Loucy (cell line): Measurements from ENCODE around the gene HNRNPU.
A peak's percentile ranks its signal among the peaks of the same experiment; 100 is the strongest.

Experiments
- H2AFZ ChIP-seq: fragments of 200-600 bp; sonication (generic); 2 replicates; pipeline ENCODE4 v1.6.0; 2016; ENCODE audit warnings: antibody characterized with exemption, mild to moderate bottlenecking, low read length, moderate library complexity
- H3F3A ChIP-seq: fragments of 200-600 bp; 2 replicates; pipeline ENCODE4 v1.6.0; 2016; ENCODE audit warnings: antibody characterized with exemption, low read depth, mild to moderate bottlenecking
- H3K27me3 ChIP-seq: fragments of 200-600 bp; sonication (generic); 2 replicates; pipeline ENCODE4 v1.6.1; 2014; ENCODE audit warnings: low read length, mild to moderate bottlenecking; ENCODE audit not compliant: insufficient read depth, poor library complexity, severe bottlenecking
- H3K36me3 ChIP-seq: fragments of 200-600 bp; sonication (generic); 2 replicates; pipeline ENCODE4 v1.6.1; 2016; ENCODE audit warnings: low read length; ENCODE audit not compliant: insufficient read depth
- H3K4me1 ChIP-seq: fragments of 200-600 bp; sonication (generic); 2 replicates; pipeline ENCODE4 v1.5.1; 2014; ENCODE audit warnings: low read length, mild to moderate bottlenecking; ENCODE audit not compliant: insufficient read depth, poor library complexity, severe bottlenecking
- H3K4me2 ChIP-seq: fragments of 200-600 bp; sonication (generic); 2 replicates; pipeline ENCODE4 v1.6.0; 2014; ENCODE audit warnings: antibody characterized with exemption, low read length, low read depth, mild to moderate bottlenecking; ENCODE audit not compliant: poor library complexity, severe bottlenecking
- H3K4me3 ChIP-seq: fragments of 200-600 bp; sonication (generic); 2 replicates; pipeline ENCODE4 v1.5.1; 2014; ENCODE audit warnings: low read length, mild to moderate bottlenecking, mixed read lengths; ENCODE audit not compliant: poor library complexity, severe bottlenecking
- H3K79me2 ChIP-seq: fragments of 200-600 bp; sonication (generic); 2 replicates; pipeline ENCODE4 v1.6.1; 2014; ENCODE audit warnings: low read length; ENCODE audit not compliant: insufficient read depth
- H3K9ac ChIP-seq: fragments of 200-600 bp; sonication (generic); 2 replicates; pipeline ENCODE4 v1.6.0; 2014; ENCODE audit warnings: mild to moderate bottlenecking, low read depth, low read length, moderate library complexity; ENCODE audit not compliant: poor library complexity, severe bottlenecking
- H3K9me2 ChIP-seq: fragments of 200-600 bp; sonication (generic); replicated peaks from 2 replicates; pipeline ENCODE4 v1.6.1; 2016; ENCODE audit warnings: low read depth, low read length, mixed read lengths
- H3K9me3 ChIP-seq: fragments of 200-600 bp; sonication (generic); 2 replicates; pipeline ENCODE4 v1.6.1; 2014; ENCODE audit warnings: mild to moderate bottlenecking, antibody characterized with exemption, low read length, low read depth; ENCODE audit not compliant: insufficient read depth
- H4K20me1 ChIP-seq: fragments of 200-600 bp; sonication (generic); 2 replicates; pipeline ENCODE4 v1.6.0; 2014; ENCODE audit warnings: antibody characterized with exemption, low read length, mild to moderate bottlenecking; ENCODE audit not compliant: insufficient read depth, poor library complexity, severe bottlenecking
- CTCF ChIP-seq: fragments of 200-600 bp; sonication (generic); conservative IDR thresholded peaks from 2 replicates; pipeline ENCODE4 v1.5.1; 2014; ENCODE audit warnings: mild to moderate bottlenecking, antibody characterized with exemption, low read length
- EZH2phosphoT487 ChIP-seq: fragments of 200-600 bp; IDR thresholded peaks from 2 replicates; pipeline ENCODE4 v1.6.1; 2018; ENCODE audit warnings: antibody characterized with exemption, mild to moderate bottlenecking, moderate library complexity, borderline replicate concordance

The HNRNPU gene

DNA sequence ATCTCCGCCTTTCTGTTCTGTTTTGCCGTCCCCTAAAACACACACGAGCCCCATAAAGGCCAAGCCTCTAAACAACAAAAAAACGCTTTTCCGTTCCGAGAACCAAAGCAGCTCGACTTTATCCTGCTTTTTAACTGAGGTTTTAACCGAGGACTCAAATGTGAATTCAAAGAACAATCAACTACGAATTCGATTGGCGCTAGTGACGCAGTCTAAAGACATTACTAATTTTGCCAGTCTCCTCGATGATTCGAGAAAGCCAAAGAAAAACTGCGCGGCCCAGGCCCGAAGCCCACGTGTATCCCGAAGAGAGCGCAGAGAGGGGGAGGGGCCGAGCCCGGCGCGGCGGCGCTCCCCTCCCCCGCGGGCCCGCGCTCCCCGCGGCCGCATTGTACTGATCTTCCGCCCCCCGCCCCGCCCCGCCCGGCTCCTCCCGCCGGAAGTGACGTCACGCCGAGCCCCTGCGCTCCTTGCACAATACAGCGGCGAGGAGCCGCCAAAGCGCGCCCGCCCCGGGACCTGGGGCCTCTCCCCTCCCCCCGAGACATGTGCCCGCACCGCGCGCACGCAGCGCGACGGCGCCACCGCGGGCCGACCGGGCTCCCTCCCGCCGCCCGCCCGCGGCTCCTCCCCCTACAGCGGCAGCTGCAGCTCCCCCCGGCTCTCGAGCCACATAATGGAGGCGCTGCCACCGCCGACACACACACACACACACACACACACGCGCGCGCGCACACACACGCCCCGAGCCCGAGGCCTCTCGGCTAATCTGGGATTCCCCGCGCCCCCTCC, 1.4 kb downstream of the HNRNPU start:
- TF ChIP-seq CTCF = no peak
- no peak for TF ChIP-seq EZH2phosphoT487
- peaks cover 73% of the 10 kb centered on the region for H3K79me2 ChIP-seq
- peak overlapping the region; percentile 97 for H3K4me3 ChIP-seq
- H3K27me3 ChIP-seq = peaks cover 10% of the 10 kb centered on the region
- H4K20me1 ChIP-seq = peaks cover 56% of the 10 kb centered on the region
- H3F3A ChIP-seq = peaks cover 3% of the 10 kb centered on the region; the same call in 1 of the 2 replicates
- H3K4me2 ChIP-seq = peak overlapping the region; percentile 99
- no peaks in the 10 kb centered on the region for H3K9me2 ChIP-seq
- peak overlapping the region; percentile 99 for H3K9ac ChIP-seq
- no peak overlapping the region for H2AFZ ChIP-seq
- H3K4me1 ChIP-seq = peaks cover 47% of the 10 kb centered on the region
- H3K36me3 ChIP-seq = peaks cover 43% of the 10 kb centered on the region
- no peaks in the 10 kb centered on the region for H3K9me3 ChIP-seq

DNA sequence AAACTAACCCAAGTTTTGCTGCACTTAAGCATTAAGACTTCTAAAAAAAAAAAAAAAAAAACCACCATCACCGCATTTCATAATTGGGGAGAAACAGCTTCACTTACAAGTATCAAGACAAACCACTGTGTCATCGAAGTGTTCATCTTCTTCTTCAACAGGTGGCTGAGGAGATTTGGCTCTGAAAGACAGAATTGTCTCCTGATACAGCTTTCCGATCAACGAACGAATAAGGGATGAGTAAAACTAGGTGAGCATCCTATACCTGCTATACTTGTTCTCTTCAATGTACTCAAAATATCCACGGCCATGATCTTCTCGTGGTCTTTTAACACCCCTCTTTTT, 2.0 kb downstream of the HNRNPU start:
- no peaks in the 10 kb centered on the region for H3K9me3 ChIP-seq
- H4K20me1 ChIP-seq = peaks cover 62% of the 10 kb centered on the region
- H3K4me1 ChIP-seq = peaks cover 53% of the 10 kb centered on the region
- peaks cover 10% of the 10 kb centered on the region for H3K27me3 ChIP-seq
- peaks cover 79% of the 10 kb centered on the region for H3K79me2 ChIP-seq
- TF ChIP-seq CTCF = no peak
- TF ChIP-seq EZH2phosphoT487 = no peak
- peak overlapping the region; percentile 99 for H3K4me2 ChIP-seq
- H3K4me3 ChIP-seq = peak overlapping the region; percentile 97
- peaks cover 49% of the 10 kb centered on the region for H3K36me3 ChIP-seq
- H2AFZ ChIP-seq = no peak overlapping the region
- H3F3A ChIP-seq = peaks cover 3% of the 10 kb centered on the region; the same call in 1 of the 2 replicates
- H3K9me2 ChIP-seq = no peaks in the 10 kb centered on the region
- H3K9ac ChIP-seq = peak overlapping the region; percentile 99

- peak overlapping the region; percentile 99 for H3K4me2 ChIP-seq
- TF ChIP-seq EZH2phosphoT487 = no peak
- TF ChIP-seq CTCF = no peak
- peaks cover 3% of the 10 kb centered on the region; the same call in 1 of the 2 replicates for H3F3A ChIP-seq
- H3K9me3 ChIP-seq = no peaks in the 10 kb centered on the region
- H3K36me3 ChIP-seq = peaks cover 55% of the 10 kb centered on the region
- peaks cover 58% of the 10 kb centered on the region for H3K4me1 ChIP-seq
- peaks cover 68% of the 10 kb centered on the region for H4K20me1 ChIP-seq
- no peaks in the 10 kb centered on the region for H3K9me2 ChIP-seq
- H3K79me2 ChIP-seq = peaks cover 85% of the 10 kb centered on the region
- H3K9ac ChIP-seq = peak overlapping the region; percentile 99
- peak overlapping the region; percentile 97 for H3K4me3 ChIP-seq
- no peak overlapping the region for H2AFZ ChIP-seq
- H3K27me3 ChIP-seq = peaks cover 10% of the 10 kb centered on the region
These were observed 2.7 kb downstream of the HNRNPU start for GRCh38 chr1:244861683-244862082.
